ENCODE data around the gene TMEM203.

TMEM203 gene

GRCh38 chr9:137217276-137218211 lies 12.1 kb upstream of the TMEM203 start:
- no peak for DNase-seq (ENCODE audit: low spot score)

- DNase-seq (ENCODE audit: low spot score): no peak
These were observed 10.9 kb upstream of the TMEM203 start for GRCh38 chr9:137216188-137216965.

- no peak for DNase-seq (ENCODE audit: low spot score)
These were observed 9.9 kb upstream of the TMEM203 start for GRCh38 chr9:137215196-137215986.

- no peak for DNase-seq (ENCODE audit: low spot score)
These were observed 9.2 kb upstream of the TMEM203 start for GRCh38 chr9:137214620-137215019.

GRCh38 chr9:137213160-137214060 lies 8.0 kb upstream of the TMEM203 start:
- no peak for DNase-seq (ENCODE audit: low spot score)

GRCh38 chr9:137212520-137212919 lies 7.1 kb upstream of the TMEM203 start:
- DNase-seq (ENCODE audit: low spot score): no peak

GRCh38 chr9:137211532-137211931 lies 6.1 kb upstream of the TMEM203 start:
- DNase-seq (ENCODE audit: low spot score): no peak

GRCh38 chr9:137206602-137207001 lies 1.2 kb upstream of the TMEM203 start:
- no peak for DNase-seq (ENCODE audit: low spot score)

- no peak for DNase-seq (ENCODE audit: low spot score)
These were observed 720 bp downstream of the TMEM203 start for GRCh38 chr9:137204731-137205125.

GRCh38 chr9:137202966-137203365 lies 2.5 kb downstream of the TMEM203 start:
- DNase-seq (ENCODE audit: low spot score): no peak

GRCh38 chr9:137201205-137201868 lies 4.1 kb downstream of the TMEM203 start:
- no peak for DNase-seq (ENCODE audit: low spot score)

GRCh38 chr9:137200311-137201204 lies 4.9 kb downstream of the TMEM203 start, which contains the start of gene TPRN:
TSS of gene TPRN (minus strand) at chr9:137200741. CDS start at chr9:137200711, 30 bp downstream.
- DNase-seq (ENCODE audit: low spot score): peak; percentile 100

GRCh38 chr9:137199411-137200121 lies 5.9 kb downstream of the TMEM203 start:
- no peak for DNase-seq (ENCODE audit: low spot score)

- no peak for DNase-seq (ENCODE audit: low spot score)
These were observed 6.6 kb downstream of the TMEM203 start for GRCh38 chr9:137198902-137199283.

- DNase-seq (ENCODE audit: low spot score): no peak
These were observed 7.2 kb downstream of the TMEM203 start for GRCh38 chr9:137198051-137198901.

- DNase-seq (ENCODE audit: low spot score): no peak
These were observed 9.8 kb downstream of the TMEM203 start for GRCh38 chr9:137195525-137196220.

- DNase-seq (ENCODE audit: low spot score): no peak
These were observed 10.5 kb downstream of the TMEM203 start for GRCh38 chr9:137194909-137195308.

Measured in HuH-7 (cell line).